GM19438 (cell line): Measurements from ENCODE around the gene FUCA1.
"Not testable (repeated sequence)": the region's sequence is repeated elsewhere in the genome, so short reads cannot be mapped to it uniquely, and the experiment has no call there.

ENCODE experiments used
- ATAC-seq: cut with Tn5 transposase; IDR thresholded peaks from one replicate; pipeline ENCODE4 v1.9.1; 2021; ENCODE audit warnings: low read depth; ENCODE audit not compliant: unreplicated experiment

The FUCA1 gene

DNA sequence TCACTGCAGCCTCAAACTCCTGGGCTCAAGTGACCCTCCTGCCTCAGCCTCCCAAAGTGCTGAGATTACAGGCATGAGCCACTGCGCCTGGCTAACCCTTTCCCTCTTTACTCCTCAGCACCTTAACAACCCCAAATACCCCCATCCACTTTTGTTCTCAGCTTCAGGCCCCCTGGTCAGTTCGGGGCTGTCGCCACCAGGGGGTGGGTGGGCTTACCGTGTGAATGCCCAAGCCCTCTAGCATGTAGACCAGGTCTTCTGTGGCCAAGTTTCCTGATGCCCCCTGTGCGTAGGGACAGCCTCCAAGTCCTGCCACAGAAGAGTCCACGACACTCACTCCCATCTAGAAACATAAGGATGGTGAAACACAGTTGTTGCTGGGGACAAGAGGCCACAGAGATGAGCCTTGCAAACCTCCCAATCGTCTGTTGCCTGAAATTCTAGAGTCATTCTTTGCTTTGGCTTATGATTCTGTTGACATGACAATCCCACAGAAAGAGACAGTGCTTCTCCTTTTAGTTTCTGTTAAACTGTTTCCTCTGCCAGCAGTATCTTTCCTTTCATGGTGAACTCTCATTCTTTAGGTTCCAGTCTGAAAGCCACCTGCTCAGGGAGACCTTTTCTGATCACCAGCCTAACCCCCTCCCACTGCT lies 63.8 kb downstream of the FUCA1 start:
- ATAC-seq, result no peak

DNA sequence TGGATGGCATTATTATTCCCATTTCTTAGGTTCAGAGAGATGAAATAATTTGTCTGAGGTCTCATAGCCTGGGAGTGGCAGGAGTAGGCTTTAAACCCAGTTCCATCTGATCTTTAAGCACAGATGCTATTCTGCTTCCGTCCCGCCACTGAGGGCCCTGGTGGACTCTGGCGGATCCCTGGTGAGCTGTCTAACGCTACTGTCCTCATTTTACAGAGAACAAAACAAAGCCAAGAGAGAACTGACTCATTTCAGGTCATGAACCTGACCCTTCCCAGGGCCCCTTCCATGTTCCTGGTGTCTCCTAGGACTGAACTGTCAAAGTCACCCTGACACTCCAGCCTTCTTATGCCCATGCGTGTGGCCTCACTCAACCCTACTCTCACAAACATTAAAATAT lies 64.4 kb downstream of the FUCA1 start:
- ATAC-seq, result no peak

DNA sequence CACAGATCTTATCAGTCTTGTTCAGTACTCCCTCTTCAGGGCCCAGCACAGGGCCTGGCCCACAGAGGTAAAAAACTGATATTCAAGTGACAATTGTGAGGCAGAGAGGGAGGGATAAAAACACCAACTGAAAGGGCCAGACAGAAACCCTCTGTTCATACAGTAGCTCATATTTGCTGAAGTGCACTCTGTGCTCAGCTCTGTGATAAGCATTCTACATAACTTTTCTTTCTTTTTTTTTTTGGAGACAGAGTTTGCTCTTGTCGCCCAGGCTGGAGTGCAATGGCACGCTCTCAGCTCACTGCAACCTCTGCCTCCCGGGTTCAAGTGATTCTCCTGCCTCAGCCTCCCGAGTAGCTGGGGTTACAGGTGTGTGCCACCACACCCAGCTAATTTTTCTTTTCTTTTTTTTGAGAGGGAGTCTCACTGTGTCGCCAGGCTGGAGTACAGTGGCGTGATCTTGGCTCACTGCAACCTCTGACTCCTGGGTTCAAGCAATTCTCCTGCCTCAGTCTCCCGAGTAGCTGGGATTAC lies 65.2 kb downstream of the FUCA1 start:
- not testable (repeated sequence) for ATAC-seq

DNA sequence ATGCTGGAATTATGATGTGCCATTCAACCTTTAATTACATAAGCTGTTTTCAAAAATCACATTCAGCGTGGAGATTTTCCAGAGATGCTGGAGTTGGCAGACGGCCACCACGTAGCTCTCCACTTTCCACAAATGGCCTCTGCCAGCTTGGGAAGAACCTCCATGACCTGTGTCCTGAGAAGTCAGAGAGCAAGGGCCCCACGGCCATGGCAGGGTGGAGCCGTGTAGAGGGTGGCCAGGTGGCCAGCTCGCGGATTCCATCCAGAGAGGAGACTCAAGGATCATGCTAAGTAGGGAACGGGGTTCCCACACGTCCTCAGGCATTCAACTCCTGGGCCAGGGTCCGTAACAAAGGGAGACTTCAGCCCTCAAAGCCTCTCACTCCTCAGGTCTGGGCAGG lies 66.2 kb downstream of the FUCA1 start:
- ATAC-seq, result no peak

DNA sequence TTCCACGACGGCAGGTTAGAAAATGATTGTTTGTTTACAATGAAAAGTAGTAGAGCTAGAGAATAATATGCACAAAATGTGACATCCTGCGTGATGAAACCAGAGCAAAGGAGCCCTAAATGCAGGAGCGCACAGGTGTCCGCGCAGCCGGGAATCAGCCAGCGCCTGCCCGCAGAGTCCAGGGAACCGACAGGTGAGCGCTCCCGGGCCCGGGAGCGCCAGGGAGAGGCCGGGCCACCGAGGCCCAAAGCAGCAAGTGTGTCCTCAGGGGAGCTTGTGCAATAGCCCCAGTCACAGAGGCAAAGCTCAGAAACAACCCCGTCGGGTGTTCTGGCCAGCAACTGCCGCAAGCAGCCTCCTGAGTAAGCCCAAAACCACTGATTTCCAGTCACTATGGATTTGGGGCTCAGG lies 66.7 kb downstream of the FUCA1 start:
- ATAC-seq, result no peak

DNA sequence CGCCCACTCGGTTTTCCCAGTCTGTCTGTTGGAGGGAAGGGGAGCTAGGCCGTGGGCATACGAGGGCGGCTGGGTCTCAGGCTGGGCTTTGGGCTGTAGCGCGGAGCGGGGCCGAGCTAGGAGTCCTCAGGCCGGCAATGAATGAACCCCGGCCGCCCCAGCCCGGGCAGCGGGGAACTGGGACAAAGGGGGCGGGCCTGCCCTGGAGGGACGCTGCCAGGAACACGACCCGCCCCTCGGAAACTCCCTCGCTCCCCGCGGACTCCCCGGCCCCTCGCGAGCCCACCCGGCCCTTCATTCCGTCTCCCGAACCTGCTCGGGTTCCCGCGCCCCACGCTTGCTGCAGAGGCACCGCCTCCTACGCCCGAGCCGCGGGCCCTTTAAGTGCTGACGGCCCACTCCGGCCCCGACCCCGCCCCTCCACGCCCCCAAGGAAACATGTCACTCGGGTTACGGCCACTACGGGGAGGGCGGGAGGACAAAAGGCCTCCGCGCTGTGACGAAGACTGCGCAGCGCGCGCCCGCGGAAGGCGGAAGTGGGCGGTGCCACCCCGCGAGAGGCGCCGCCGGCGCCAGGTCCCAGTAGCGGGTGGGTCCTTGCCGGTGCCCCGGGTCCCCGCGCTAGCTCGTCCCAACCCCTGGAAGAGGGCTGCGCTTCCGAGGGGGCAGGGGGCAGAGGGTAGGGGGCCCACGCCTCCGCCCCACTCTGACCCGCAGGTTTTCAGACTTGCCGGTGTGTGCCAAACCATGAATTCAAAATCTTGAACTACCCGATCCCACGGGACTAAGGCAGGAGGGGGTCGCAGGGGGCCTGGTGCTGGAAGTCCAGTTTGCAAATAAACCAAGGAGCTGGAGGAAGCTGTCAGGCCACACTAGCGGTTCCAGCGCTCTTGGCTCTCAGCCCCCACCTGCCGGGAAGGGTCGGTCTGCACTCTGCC lies 67.4 kb downstream of the FUCA1 start, which contains the start of gene GALE:
TSS of gene GALE (minus strand) at position 355 of the 938 bp plus-strand sequence. CDS start 1,747 bp downstream, outside the sequence.
- peak; percentile 77 for ATAC-seq

DNA sequence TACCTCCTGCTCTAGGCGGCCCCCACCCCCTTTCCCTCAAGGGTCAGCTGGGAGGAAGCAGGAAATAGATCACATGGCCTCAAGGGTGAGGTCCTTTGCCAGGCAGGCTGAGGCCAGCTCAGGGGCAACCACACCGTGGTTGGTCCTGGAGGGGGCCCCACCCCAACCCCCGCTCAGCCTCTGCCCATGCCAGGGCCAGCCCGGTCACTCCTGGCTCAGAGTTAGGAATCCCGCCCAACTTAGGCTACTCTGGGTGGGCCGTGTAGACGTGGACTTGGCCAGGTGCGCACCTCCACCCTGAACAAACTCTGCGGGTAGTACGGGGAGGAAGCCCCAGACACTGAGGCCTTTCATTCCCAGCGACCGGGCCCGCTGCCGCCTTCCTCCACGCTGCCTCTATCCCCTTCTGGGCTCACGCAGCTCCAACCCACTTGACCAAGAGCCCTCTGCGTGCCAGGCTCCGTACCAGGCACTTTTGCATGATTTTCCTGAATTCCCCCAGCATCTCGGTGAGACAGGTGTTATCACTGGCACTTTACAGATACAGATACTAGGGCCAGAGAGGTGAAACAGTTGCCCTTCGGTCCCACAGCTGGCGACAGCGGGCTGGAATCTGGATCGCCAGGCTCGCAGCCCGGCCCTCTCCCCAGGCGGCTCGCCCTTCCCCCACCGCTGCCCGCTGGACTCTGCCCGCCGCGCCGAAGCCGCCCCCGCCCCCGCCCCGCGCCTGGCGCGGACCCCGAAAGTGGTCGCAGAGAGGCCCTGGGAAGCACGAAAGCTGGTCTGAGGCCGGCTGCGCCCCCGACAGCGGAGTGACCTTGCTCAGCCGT lies 68.3 kb downstream of the FUCA1 start:
- ATAC-seq, result no peak

DNA sequence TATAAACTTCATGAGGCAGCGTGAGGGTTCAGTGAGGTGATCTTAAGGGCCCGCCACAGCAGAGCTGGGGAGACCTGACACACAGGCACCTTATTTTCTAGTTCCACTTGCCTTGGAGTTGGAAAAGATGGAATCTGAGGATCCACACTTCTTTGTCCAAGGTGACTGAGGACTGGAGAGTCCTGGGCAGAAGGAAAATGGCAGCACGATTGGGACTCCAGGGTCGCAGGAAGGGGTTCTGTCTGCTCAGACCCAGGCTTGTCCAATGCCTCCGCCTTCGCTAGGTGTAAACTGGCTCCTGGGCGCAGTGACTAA lies 68.9 kb downstream of the FUCA1 start:
- no peak for ATAC-seq

DNA sequence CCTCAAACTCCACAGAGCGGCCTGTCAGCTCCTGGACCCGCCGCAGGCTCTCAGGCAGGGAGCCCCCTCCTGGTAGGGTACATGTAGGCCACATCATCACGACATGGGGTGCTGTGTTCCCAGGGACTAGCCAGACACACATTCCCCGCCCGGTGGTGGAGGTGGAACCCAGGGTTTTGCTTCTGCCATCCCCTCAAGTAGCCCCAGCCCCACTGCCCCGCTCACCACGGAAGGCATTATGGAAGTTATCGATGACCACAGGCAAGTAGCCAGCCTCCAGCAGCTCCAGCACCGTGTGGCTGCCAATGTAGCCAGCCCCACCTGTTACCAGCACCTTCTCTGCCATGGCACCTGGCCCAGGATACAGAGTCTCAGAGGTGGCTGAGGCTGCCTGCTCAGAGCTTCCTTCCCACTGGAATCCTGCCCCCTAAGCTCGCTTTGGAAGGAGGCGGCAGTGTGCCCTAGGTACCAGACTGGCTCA lies 69.4 kb downstream of the FUCA1 start:
- ATAC-seq, result no peak

DNA sequence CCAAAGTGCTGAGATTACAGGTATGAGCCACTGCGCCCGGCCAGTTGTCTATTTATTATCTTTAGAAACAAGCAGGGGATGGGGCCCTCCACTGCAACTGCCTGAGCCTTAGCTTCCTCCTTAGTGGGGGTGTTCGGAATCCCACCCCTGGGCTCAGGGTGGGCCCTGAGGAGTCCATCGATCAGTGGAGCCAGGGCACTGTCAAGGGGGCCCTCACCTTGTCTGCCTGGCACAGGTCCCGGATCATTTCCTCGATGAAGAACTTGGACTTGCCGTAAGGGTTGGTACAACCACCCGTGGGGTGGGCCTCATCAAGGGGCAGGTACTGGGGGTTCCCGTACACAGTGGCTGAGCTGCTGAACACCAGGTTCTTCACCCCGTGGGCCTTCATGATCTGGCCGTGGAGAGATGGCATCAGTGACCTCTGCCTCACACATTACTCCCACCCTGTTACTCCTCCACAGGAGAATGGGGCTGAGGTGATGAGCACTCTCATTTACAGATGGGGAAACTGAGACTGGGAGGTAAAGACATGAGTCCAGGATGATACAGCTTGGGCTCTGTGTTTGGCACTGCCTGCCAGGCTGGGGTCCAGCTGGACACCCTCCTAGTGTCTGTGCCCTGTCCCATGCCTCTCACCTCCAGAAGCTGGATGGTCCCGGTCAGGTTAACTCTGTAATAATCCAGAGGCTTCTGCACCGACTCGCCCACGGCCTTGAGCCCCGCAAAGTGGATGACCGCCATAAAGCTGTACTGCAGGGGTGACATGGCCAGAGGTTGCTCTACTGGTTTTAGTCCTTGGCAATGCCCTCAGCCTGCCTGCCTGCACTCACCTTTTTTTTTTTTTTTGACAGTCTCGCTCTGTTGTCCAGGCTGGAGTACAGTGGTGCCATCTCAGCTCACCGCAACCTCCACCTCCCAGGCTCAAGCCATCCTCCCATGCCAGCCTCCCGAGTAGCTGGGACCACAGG lies 70.3 kb downstream of the FUCA1 start:
- ATAC-seq, result no peak

DNA sequence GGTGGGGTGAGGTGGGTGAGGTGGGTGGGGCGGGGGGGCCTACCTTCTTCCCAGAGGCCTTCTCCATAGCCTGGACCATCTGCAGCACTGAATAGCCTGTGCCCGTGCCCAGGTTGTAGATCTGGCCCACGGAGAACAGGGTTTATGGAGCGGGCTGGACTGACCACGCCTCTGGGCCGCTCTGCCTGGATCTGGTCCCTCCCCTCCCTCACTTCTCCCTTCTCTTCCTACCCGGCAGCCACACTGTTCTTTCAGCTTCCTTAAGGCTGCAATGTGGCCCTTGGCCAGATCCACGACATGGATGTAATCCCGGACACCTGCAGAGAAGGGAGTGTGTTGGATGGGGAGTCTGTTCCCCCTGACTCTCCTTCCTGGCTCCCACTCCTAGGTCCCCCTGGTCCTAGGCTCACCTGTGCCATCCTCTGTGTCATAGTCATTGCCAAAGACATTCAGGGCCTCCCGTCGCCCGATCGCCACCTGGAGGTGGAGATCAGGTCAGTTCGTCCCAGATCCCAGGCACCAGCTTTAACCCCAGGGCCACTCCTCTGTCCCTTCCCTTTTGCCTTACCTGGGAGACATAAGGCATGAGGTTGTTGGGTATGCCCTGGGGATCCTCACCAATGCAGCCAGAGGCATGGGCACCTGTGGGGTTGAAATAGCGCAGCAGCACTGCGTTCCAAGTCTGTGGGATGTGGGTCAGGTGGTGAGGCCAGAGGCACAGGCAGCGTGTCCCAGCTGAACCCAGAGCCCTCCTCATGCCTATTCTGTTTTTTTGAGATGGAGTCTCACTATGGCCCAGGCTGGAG lies 71.4 kb downstream of the FUCA1 start:
- no peak for ATAC-seq

DNA sequence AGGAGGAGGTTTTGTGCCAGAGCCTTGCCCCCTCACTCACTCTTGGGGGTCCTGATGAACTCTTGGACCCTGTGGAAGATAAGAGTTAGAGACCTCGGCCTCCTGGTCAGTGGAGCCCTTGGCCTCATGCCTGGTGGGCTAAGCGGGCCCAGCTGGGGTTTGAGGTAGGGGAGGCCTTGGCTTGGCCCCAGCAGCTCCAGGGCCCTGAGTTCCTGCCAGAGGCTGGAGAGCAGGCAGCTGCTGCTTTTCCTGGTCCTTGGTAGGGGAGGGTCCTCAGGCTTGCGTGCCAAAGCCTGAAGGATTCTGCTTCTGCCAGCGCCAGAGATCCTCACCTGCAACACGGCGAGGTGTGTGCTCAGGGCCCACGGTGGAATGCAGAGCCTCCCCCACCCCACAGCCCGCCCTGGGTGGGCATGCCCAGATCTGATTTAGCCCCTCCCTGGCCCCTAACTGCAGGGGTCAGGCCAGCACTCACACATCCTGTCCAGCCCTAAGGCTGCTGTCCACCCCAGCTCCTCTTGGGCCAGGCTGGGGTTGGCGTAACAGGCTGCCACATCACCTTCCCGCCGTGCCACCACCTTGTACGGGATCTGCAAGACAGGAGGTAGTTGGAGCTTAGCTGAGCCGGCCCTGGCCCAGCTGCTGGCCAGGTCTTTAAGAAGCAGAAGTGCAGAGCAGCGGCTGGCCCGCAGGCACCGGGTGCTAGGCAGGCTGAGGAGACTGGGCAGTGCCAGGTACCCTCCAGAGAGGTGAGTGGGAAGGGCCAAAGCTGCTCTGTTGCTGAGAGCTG lies 72.2 kb downstream of the FUCA1 start:
- ATAC-seq, result no peak
